AG09319 (cell line): ENCODE data around the gene PAXX.

Source experiments
- DNase-seq: peaks from one replicate; pipeline ENCODE4 v3.0.0-alpha.2; 2010; ENCODE audit warnings: low read depth; ENCODE audit errors: extremely low read depth
- TF ChIP-seq, protein P1 (sequence below): IDR thresholded peaks from 2 replicates; pipeline ENCODE4 v1.5.1; 2011; ENCODE audit warnings: low read depth, mild to moderate bottlenecking, inconsistent platforms, low read length, moderate library complexity

PAXX gene

DNA sequence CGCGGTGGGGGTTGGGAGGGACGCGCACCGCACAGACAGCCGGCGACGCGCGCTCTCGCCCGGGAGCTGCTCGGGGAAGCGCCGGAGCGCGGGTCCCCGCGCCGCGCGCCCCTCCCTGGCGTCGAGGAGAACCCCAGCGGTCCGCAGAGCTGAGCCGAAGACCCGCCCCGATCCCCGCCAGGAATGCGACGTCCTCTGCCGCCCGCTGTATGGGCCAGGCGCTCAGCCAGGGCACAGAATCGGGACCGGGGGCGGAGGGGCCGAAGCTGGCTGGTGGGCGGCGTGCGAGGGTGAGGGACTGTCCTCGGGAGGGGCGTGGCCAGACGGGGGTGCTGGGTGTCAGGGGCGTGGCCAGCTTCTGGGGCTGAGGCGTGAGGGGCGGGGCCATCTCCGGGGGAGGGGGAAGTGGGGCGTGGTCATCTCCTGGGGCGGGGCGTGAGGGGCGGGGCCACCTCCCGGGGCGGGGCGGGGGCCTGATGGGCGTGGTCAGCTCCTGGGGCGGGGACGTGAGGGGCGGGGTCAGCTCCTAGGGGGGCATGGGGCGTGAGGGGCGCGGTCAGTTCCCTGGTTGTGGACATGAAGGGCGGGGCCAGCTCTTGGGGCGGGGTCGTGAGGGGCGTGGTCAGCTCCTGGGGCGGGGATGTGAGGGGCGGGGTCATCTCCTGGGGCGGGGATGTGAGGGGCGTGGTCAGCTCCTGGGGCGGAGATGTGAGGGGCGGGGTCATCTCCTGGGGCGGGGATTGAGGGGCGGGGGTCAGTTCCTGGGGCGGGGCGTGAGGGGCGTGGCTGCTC, 14.0 kb upstream of the PAXX start:
- DNase-seq: no peak

DNA sequence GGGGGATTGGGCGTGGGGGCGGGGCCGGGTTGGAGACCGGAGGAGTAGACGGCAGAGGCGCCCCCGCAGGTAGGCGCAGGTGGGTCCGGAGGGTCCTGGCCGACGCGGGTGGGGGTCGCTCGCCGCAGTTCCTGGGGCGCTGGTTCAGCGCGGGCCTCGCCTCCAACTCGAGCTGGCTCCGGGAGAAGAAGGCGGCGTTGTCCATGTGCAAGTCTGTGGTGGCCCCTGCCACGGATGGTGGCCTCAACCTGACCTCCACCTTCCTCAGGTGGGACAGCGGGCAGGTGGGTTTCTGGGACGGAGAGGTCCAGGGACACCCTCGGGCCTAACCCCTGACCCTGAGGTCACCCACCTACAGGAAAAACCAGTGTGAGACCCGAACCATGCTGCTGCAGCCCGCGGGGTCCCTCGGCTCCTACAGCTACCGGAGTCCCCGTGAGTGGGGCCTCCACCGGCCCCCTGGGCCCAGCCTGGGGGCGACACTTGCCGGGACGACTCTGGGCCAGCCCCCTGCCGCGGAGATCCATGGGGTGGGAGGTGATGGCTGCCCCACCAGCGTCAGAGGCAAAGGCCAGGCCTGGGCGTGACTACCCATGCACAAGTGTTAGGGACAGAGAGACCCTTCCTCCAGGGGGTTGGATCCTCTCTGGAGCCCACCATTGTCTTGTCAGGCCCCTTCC, 13.2 kb upstream of the PAXX start:
- TF ChIP-seq, protein P1, sequence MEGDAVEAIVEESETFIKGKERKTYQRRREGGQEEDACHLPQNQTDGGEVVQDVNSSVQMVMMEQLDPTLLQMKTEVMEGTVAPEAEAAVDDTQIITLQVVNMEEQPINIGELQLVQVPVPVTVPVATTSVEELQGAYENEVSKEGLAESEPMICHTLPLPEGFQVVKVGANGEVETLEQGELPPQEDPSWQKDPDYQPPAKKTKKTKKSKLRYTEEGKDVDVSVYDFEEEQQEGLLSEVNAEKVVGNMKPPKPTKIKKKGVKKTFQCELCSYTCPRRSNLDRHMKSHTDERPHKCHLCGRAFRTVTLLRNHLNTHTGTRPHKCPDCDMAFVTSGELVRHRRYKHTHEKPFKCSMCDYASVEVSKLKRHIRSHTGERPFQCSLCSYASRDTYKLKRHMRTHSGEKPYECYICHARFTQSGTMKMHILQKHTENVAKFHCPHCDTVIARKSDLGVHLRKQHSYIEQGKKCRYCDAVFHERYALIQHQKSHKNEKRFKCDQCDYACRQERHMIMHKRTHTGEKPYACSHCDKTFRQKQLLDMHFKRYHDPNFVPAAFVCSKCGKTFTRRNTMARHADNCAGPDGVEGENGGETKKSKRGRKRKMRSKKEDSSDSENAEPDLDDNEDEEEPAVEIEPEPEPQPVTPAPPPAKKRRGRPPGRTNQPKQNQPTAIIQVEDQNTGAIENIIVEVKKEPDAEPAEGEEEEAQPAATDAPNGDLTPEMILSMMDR: no peak
- DNase-seq: no peak

More for the DNA sequence above, 14.0 kb upstream of the PAXX start:
- TF ChIP-seq, protein P1: no peak

DNA sequence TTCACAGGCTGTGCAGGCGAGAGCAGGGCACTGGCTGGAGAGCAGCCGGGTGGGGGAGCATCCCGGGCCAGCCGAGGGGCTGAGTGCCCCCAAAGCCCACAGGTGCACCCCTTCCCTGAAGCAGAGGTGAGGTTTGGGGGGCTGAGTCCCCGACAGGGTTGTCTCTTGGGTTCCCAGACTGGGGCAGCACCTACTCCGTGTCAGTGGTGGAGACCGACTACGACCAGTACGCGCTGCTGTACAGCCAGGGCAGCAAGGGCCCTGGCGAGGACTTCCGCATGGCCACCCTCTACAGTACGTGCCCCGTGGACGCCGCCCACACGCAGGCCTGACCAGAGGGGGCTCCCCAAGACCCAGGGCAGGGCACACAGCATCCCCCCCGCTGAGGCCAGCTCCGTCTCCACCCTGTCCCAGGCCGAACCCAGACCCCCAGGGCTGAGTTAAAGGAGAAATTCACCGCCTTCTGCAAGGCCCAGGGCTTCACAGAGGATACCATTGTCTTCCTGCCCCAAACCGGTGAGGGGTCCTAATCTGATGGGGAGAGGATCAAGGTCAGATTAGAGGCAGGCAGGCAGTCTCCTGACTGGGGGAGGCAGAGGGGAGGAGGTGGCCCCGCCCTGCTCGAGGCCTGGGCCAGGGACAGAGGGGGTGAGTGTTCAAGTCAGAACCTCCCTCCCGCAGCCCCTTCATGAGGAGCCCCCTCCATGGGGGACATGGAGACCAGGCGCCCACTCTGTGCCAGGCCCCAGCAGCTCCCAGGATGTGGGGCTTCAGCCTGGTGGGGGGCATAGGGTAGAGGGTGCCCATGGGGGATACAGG, 12.2 kb upstream of the PAXX start:
- no peak for DNase-seq
- TF ChIP-seq, protein P1: no peak

DNA sequence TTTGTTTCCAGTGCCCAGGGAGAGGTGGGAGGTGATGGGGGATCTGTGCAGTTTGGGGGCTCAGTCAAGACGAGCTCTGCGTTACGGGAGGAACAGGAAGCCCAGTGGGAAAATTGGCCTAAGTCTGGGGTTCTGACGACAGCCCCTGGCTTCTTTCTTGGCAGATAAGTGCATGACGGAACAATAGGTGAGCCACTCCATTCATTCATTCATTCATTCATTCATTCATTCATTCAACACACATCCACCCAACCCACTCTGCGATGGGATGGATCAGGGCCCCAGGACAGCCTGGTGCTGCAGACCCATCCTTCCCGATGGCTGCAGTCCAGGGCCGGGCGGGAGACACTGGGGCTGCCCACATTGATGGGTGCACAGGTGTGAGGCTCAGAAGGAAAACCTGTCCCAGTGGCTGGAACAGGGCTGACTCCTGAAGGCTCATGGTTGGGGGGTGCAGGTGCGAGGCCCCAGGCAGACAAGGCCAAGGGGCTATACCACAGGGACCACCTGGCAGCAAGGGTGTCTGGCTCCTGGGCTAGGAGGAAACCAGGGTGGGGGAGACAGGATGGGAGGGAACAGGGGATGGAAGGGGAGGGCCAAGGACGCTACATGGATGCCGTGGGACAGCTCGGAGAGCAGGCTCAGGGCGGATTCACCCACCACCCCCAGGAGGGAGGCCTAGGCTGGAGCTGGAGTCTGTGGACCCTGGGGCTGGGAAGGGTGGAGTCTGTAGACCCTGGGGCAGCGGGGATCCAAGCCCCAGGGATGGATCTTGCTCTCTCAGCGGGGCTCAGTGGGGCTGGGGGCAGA, 11.3 kb upstream of the PAXX start:
- no peak for DNase-seq
- TF ChIP-seq, protein P1: no peak

GRCh38 chr9:136981588-136982231, 10.5 kb upstream of the PAXX start:
- no peak for DNase-seq

More at GRCh38 chr9:136981588-136982231, 10.5 kb upstream of the PAXX start:
- TF ChIP-seq, protein P1: no peak
